BLaER1 (cell line): ENCODE results near the gene POU3F1.

Experiments used
- H3K27ac ChIP-seq: shearing (Covaris generic); formaldehyde crosslinking; 2 replicates; pipeline ENCODE4 v1.8.1; 2022
- H3K27me3 ChIP-seq: shearing (Covaris generic); formaldehyde crosslinking; 2 replicates; pipeline ENCODE4 v1.8.1; 2022
- H3K36me3 ChIP-seq: shearing (Covaris generic); formaldehyde crosslinking; 2 replicates; pipeline ENCODE4 v1.8.1; 2022
- H3K4me1 ChIP-seq: shearing (Covaris generic); formaldehyde crosslinking; 2 replicates; pipeline ENCODE4 v1.8.1; 2022
- H3K4me2 ChIP-seq: shearing (Covaris generic); formaldehyde crosslinking; 2 replicates; pipeline ENCODE4 v1.8.1; 2022
- H3K4me3 ChIP-seq: shearing (Covaris generic); formaldehyde crosslinking; 2 replicates; pipeline ENCODE4 v1.8.1; 2022
- H3K9ac ChIP-seq: shearing (Covaris generic); formaldehyde crosslinking; 2 replicates; pipeline ENCODE4 v1.8.1; 2022
- H3K9me3 ChIP-seq: shearing (Covaris generic); formaldehyde crosslinking; 2 replicates; pipeline ENCODE4 v1.8.1; 2022
- H4K20me1 ChIP-seq: shearing (Covaris generic); formaldehyde crosslinking; 2 replicates; pipeline ENCODE4 v1.8.1; 2022
- Cebpa-rat ChIP-seq: shearing (Covaris generic); IDR thresholded peaks from 2 replicates; pipeline ENCODE4 v1.8.1; 2022

The POU3F1 gene

DNA sequence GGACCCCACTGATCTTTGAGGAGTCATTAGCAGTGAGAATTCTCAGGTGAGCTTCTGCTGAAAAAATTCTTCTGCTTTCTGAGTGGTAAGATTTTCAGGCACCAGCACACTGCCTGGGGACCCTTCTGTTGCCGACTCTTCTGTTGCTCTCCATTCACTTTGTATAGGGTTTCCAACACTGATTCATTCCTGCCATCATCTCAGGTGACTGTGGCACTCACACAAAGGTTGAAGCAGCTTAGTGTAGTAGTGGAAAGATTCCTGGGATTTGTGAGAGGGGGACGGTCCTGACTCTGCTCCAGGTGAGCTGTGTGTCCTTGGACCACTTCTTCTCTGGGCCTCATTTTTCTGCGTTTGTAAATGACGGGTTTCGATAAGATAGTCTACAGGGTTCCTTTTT is 24.6 kb downstream of the POU3F1 start:
- H3K4me1 ChIP-seq = peaks cover 10% of the 10 kb centered on the region
- no peak overlapping the region for H3K27ac ChIP-seq
- H3K27me3 ChIP-seq = no peaks in the 10 kb centered on the region
- H3K4me2 ChIP-seq = no peak overlapping the region
- peaks cover 96% of the 10 kb centered on the region for H3K36me3 ChIP-seq
- no peak overlapping the region for H3K9ac ChIP-seq
- no peak overlapping the region for H3K4me3 ChIP-seq
- H3K9me3 ChIP-seq = no peaks in the 10 kb centered on the region
- H4K20me1 ChIP-seq = peaks cover 48% of the 10 kb centered on the region
- TF ChIP-seq Cebpa-rat = no peak

DNA sequence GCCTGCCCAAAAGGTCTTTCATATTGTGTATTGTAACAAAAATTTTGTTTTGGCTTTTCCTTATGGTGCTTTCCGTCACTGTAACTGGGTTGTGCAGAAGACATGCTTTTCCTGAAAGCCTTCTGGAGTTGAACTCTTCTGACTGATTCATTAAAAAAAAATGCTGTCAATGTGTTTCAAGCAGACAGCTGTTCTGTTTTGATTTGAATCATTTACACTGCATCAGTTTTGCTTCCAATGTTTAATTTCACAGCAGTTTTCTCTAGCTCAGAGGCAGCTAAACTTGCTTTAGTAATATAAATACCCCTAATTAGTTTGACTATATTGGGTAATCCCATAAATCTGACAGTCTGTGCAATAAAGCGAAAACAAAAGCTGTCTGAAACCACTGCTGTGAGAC is 26.2 kb downstream of the POU3F1 start:
- Histone ChIP-seq H3K27ac (no peak overlapping the region), H3K9me3 (no peaks in the 10 kb centered on the region), H4K20me1 (peaks cover 61% of the 10 kb centered on the region), H3K4me2 (no peak overlapping the region), H3K9ac (0 out of 2 replicates have a peak overlapping the region, but pooled peaks have one; percentile 11), H3K4me1 (peaks cover under 1% of the 10 kb centered on the region; the same call in 1 of the 2 replicates), H3K36me3 (peaks cover 100% of the 10 kb centered on the region), H3K4me3 (no peak overlapping the region), H3K27me3 (no peaks in the 10 kb centered on the region)
- TF ChIP-seq Cebpa-rat = no peak

DNA sequence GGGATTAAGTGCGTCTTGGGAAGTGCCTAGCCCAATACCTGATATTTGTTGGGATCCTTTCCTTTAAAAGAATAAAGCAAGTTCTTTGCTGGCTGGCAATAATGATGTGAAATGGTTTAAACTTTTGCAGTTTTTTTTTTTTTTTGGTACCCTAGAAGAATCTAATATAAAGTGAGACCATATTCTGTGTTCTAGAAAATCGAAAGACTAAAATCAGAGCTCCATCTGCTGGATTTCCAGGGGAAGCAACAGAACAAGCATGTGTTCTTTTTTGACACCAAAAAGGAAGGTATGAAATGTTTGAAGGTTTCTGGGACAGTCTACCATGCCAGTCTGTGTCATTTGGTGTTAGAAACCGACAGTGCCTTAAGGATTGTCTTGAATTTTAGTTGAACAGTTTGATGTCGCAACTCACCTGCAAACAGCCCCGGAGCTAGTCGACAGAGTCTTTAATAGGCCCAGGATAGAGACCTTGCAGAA is 27.7 kb downstream of the POU3F1 start:
- H3K27ac ChIP-seq = no peak overlapping the region
- no peaks in the 10 kb centered on the region for H3K9me3 ChIP-seq
- H3K4me3 ChIP-seq = no peak overlapping the region
- H3K9ac ChIP-seq = no peak overlapping the region
- H3K4me1 ChIP-seq = peaks cover 14% of the 10 kb centered on the region
- H4K20me1 ChIP-seq = peaks cover 72% of the 10 kb centered on the region
- H3K27me3 ChIP-seq = no peaks in the 10 kb centered on the region
- TF ChIP-seq Cebpa-rat = 0 out of 2 replicates have a peak, but pooled peaks have one; percentile 18
- H3K4me2 ChIP-seq = no peak overlapping the region
- peaks cover 99% of the 10 kb centered on the region for H3K36me3 ChIP-seq

DNA sequence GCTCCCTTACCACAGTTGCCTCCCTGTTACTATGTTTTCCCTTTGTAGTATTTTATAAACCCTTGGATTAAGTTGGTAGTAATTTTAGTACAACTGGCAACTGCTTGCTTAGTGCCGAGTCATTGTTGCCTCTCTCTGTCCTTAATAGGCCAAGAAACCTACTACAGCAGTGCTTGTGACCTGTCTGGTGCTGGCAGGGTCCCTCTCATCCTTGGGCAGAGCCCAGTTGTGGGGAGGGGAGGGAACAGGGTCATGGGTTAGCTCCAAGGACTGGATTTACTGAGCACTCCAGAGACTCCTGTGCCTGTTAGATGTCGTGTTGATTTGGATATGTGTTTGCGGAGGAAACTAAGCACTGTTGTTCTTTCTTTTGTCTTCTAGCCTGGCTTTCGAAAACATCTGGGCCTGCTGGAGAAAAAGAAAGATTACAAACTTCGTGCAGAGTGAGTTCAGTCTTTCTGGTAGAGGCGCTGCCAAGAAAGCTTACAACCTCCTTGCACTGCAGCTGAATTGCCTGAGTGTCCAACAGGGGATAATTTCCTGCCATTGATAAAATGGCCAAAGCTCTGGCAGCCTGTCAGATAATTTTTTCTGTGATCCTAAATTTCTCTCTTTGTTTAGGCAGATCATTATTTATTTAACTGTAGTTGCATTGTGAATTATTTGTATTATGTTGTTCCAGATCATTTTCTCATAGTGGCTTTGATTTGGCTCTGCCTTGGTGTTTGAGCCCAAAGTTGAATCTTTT is 30.4 kb downstream of the POU3F1 start:
- no peak for TF ChIP-seq Cebpa-rat
- H3K9ac ChIP-seq = no peak overlapping the region
- H3K27me3 ChIP-seq = no peaks in the 10 kb centered on the region
- H3K4me1 ChIP-seq = peaks cover 29% of the 10 kb centered on the region
- H3K27ac ChIP-seq = no peak overlapping the region
- H3K4me3 ChIP-seq = no peak overlapping the region
- no peaks in the 10 kb centered on the region for H3K9me3 ChIP-seq
- peaks cover 73% of the 10 kb centered on the region for H3K36me3 ChIP-seq
- no peak overlapping the region for H3K4me2 ChIP-seq
- H4K20me1 ChIP-seq = peaks cover 71% of the 10 kb centered on the region

DNA sequence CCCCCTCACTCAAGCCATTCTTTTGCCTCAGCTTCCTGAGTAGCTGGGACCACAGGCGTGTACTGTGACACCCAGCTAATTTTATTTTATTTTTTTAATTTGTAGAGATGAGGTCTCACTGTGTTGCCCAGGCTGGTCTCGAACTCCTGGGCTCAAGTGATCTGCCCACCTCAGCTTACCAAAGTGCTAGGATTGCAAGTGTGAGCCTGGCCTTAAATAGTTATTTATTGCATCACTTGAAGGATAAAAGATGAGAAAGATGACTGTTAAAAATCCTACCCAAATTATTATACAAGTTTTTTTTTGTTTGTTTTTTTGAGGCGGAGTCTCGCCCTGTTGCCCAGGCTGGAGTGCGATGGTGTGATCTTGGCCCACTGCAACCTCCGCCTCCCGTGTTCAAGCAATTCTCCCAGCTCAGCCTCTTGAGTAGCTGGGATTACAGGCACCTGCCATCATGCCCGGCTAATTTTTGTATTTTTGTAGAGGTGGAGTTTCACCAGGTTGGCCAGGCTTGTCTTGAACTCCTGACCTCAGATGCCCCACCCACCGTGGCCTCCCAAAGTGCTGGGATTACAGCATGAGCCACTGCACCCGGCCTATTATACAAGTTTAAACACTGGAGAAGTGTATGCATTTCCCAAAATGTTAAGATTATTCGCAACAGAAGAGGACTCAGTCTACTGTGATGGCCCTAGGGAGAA is 31.7 kb downstream of the POU3F1 start:
- H4K20me1 ChIP-seq = peaks cover 63% of the 10 kb centered on the region
- peak overlapping the region; percentile 97; the same call in 1 of the 2 replicates for H3K9ac ChIP-seq
- peaks cover 60% of the 10 kb centered on the region for H3K36me3 ChIP-seq
- H3K4me2 ChIP-seq = peak overlapping the region; percentile 89; the same call in 1 of the 2 replicates
- H3K27ac ChIP-seq = no peak overlapping the region
- no peaks in the 10 kb centered on the region for H3K27me3 ChIP-seq
- no peak overlapping the region for H3K4me3 ChIP-seq
- peaks cover 29% of the 10 kb centered on the region for H3K4me1 ChIP-seq
- no peak for TF ChIP-seq Cebpa-rat
- no peaks in the 10 kb centered on the region for H3K9me3 ChIP-seq

DNA sequence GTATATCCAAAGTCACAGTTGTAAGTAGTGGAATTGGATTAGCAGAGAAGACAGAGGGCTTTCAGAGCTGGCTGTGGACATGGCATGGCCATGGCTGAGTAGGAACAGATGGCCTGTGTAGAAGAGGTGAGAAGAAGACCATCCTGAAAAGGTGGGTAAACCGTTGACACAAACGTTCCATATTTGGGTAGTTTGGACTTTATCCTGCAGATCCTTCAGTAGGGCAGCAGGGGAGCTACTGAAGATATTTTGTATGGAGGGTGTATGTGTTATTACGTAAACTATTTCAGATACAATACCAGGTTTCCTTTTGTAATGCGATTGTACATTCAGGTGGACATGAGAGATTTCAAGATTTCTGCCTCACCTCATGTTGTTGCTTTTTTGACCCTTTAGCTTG is 32.4 kb downstream of the POU3F1 start:
- peaks cover 56% of the 10 kb centered on the region for H4K20me1 ChIP-seq
- no peaks in the 10 kb centered on the region for H3K9me3 ChIP-seq
- no peak overlapping the region for H3K4me3 ChIP-seq
- peak overlapping the region; percentile 89 for H3K4me2 ChIP-seq
- H3K27me3 ChIP-seq = no peaks in the 10 kb centered on the region
- H3K4me1 ChIP-seq = peaks cover 32% of the 10 kb centered on the region
- H3K9ac ChIP-seq = peak overlapping the region; percentile 97
- no peak overlapping the region for H3K27ac ChIP-seq
- H3K36me3 ChIP-seq = peaks cover 53% of the 10 kb centered on the region
- TF ChIP-seq Cebpa-rat = no peak

DNA sequence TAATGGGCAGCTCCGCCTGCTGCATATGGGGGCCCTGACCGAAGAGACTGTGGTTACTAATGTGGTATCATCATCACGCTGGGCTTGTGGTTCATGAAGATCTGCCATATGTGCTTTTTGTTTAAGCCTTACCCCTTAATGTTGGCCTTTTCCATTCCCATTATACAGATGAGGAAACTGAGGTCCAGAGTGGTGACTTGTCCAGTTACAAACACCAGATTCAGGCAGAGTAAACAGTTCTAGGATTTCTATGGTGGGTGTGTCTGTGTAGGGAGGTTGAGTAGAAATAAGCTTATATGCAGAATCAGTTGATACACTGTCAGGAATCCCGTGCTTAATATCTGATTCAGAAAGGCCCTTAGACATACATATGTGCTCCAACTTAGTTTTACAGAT is 33.4 kb downstream of the POU3F1 start:
- Histone ChIP-seq H4K20me1 (peaks cover 48% of the 10 kb centered on the region), H3K27me3 (no peaks in the 10 kb centered on the region), H3K27ac (peak overlapping the region; percentile 94), H3K9ac (peak overlapping the region; percentile 97), H3K4me1 (peaks cover 38% of the 10 kb centered on the region), H3K9me3 (no peaks in the 10 kb centered on the region), H3K4me2 (peak overlapping the region; percentile 89), H3K4me3 (peak overlapping the region; percentile 94), H3K36me3 (peaks cover 43% of the 10 kb centered on the region)
- TF ChIP-seq Cebpa-rat = no peak

DNA sequence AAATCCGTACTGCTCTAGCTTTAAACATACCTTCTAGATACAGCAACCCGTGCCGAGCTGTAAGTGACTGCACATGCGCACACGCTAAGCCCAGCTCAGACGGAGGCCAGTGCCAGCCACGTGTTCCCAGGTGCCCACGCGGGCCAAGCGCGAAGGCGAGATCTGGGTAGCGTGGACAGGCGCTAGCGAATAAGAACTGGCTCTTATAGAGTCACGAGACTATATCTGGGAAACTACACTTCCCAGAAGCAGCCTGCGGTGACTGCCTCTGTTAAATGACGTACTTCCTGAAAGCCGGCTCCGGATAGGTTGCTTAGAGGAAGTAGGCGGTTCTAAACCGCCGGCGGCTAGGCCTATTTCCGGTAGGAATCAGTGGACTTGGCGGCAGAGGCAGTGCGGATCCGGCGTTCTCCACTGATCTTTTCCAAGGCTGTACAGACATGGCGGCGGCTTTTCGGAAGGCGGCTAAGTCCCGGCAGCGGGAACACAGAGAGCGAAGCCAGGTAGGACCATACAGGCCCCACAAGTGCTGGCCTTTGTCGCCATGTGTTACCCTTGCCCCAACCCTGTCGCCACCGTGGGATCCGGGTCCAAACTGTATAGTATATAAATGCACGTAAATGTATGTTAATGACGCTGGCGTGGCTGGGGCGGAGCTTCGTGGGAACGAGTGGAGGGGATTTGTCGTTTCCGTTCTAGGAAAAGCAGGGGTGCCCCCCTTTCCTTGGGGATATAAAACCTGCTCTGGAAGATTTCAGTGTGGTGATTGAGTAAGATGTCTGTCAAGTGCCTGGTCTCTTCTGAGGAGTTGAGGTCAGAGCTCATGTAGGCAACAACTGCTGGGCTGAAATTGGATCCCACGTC is 34.0 kb downstream of the POU3F1 start, which contains the start of gene UTP11:
Gene UTP11, plus strand, starts transcription at position 372 of the 864 bp plus-strand sequence. Its CDS starts 69 bp downstream, at position 441.
- peak within 1 kb of the TSS; percentile 97 for H3K9ac ChIP-seq
- peak within 1 kb of the TSS; percentile 94 for H3K27ac ChIP-seq
- H3K4me3 ChIP-seq = peak within 1 kb of the TSS; percentile 94
- H3K4me1 ChIP-seq = peaks cover 38% of the 10 kb centered on the region
- peaks cover 37% of the 10 kb centered on the region for H3K36me3 ChIP-seq
- peaks cover 41% of the 10 kb centered on the region for H4K20me1 ChIP-seq
- TF ChIP-seq Cebpa-rat = no peak
- peak within 1 kb of the TSS; percentile 89 for H3K4me2 ChIP-seq
- no peaks in the 10 kb centered on the region for H3K9me3 ChIP-seq
- no peaks in the 10 kb centered on the region for H3K27me3 ChIP-seq

DNA sequence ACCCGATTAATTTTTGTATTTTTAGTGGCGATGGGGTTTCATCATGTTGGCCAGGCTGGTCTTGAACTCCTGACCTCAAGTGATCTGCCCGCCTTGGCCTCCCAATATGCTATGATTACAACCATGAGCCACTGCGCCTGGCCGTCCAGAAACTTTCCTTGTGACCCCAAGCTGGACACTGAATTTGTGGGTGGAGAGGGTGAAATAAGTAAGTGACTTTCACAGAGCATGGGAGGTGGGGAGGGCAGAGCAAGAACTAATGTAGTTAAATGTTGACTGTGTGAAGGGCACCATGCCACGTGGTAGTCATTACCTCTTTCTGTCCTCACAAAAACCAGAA is 36.8 kb downstream of the POU3F1 start:
- no peaks in the 10 kb centered on the region for H3K9me3 ChIP-seq
- H3K4me1 ChIP-seq = peaks cover 38% of the 10 kb centered on the region
- no peak overlapping the region for H3K4me3 ChIP-seq
- H3K9ac ChIP-seq = no peak overlapping the region
- peaks cover 18% of the 10 kb centered on the region for H4K20me1 ChIP-seq
- H3K36me3 ChIP-seq = peaks cover 10% of the 10 kb centered on the region
- 0 out of 2 replicates have a peak overlapping the region, but pooled peaks have one; percentile 68 for H3K27ac ChIP-seq
- TF ChIP-seq Cebpa-rat = no peak
- H3K27me3 ChIP-seq = no peaks in the 10 kb centered on the region
- no peak overlapping the region for H3K4me2 ChIP-seq
